Omental fat pad (tissue), 4 donors: ENCODE measurements around the gene IGFN1. TPM values are rescaled to one million over a fixed set of nuclear protein-coding genes. Genes with fewer than 3 reads are reported as not detected.
A peak's percentile ranks its signal among the peaks of the same experiment; 100 is the strongest.

Source experiments
- ATAC-seq: fragments of 150-250 bp; one replicate; pipeline ENCODE4 v1.9.1; 2016; ENCODE audit warnings: mild to moderate bottlenecking, moderate library complexity; ENCODE audit not compliant: low FRiP score
- DNase-seq: peaks from one replicate; pipeline ENCODE4 v3.0.0-alpha.2; 2019; ENCODE audit warnings: low spot score
- CTCF ChIP-seq, 3 donors: fragments of 450-650 bp; IDR thresholded peaks; one replicate each; pipeline ENCODE4 v1.5.1; 2016 to 2017; ENCODE audit warnings: antibody characterized with exemption in 3 of 3, mild to moderate bottlenecking in 3 of 3, moderate library complexity in 2 of 3
- total RNA-seq, 4 donors: library from RNA; depleted of rRNA; stranded (reverse); fragments of >200 nt; gene quantifications; one replicate each; pipeline ENCODE4 v1.1.0, GENCODE V29; 2016

Gene IGFN1
- total RNA-seq, 4 donors from 2014 or later, result 0.12 TPM; not detected in 3

DNA sequence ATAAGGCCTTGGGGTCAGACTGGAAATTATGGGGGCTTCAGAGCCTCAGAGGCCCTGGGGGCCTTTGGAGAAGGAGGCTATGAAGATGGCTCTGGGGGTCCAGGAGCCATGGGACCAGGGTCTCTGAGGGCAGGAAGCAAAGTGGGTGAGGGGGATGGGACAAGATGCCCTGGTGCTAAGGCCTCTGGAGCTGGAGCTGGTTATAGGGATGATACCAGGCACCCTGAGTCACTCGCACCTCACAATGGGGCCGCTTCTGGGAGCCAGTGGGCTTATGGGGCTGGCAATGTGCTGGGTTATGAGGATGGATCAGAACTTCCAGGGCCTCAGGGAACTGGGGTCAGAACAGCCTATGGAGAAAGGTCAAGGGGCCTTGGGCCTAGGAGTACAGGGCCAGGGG, 17.6 kb downstream of the IGFN1 start:
- TF ChIP-seq CTCF (IDR thresholded peaks at IDR 0.05), result no peak
- no peak for ATAC-seq
- DNase-seq, result no peak

GRCh38 chr1:201212056-201212455, 21.4 kb downstream of the IGFN1 start:
- no peak for TF ChIP-seq CTCF (IDR thresholded peaks at IDR 0.05)
- ATAC-seq (no peak), DNase-seq (no peak)

- DNase-seq, result no peak
- no peak for ATAC-seq
- TF ChIP-seq CTCF (IDR thresholded peaks at IDR 0.05), result no peak
These were observed 21.9 kb downstream of the IGFN1 start for GRCh38 chr1:201212461-201213055.

- no peak for ATAC-seq
- TF ChIP-seq CTCF (IDR thresholded peaks at IDR 0.05), result no peak
These were observed 22.6 kb downstream of the IGFN1 start for GRCh38 chr1:201213106-201213770.

DNA sequence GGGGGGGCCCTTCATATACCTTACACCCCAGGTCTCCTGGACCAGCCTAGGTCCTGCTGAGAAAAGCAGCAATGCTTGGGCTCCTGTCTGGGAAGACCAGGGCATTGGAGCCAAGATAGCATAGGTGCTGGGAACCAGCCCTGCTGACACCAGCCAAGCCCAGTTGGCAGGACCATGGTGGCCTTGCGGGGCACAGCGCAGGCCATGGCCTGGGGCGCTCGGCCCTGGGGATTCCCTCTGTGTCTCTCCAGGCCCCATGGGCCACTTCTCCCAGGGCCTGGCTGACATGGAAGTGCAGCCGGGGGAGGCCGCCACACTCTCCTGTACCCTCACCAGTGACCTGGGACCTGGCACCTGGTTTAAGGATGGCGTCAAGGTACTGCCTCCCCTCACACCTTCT, 23.3 kb downstream of the IGFN1 start:
- no peak for TF ChIP-seq CTCF (IDR thresholded peaks at IDR 0.05)
- ATAC-seq, result no peak
- DNase-seq, result peak; percentile 5

More at GRCh38 chr1:201213106-201213770, 22.6 kb downstream of the IGFN1 start:
- DNase-seq, result no peak

DNA sequence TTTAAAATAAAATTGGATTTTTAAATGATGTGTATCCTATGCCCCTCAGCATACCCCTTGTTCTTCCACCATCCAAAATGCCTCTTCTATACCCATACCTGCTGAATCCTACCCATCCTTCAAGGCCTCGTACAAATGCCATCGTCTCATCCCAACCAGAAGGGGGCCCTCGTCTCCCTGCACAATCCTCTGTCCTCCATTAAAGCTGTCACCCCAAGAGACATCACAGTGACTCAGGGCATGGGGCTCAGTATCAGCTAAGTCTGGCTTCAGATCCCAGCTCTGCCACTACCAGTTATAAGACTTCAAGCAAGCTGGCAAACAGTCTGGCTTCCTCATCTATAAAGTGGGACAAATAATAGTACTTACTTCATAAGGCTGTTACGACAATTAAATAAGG, 23.8 kb downstream of the IGFN1 start:
- TF ChIP-seq CTCF (IDR thresholded peaks at IDR 0.05), result no peak
- DNase-seq, result peak; percentile 5
- no peak for ATAC-seq

DNA sequence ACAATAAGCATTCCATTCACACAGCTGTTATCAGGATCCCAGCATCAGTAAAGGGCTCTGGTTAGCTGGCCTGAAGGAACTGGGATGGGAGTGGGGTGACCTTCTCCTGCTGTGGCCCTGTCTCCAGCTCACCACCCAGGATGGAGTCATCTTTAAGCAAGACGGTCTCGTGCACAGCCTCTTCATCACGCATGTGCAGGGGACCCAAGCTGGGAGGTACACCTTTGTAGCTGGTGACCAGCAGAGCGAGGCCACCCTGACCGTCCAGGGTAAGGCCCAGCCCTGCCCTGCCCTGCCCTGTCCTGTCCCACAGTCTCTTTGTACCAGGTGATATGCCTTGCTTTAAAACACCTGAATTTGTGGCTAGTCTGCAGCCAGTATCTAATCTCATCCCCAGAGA, 24.3 kb downstream of the IGFN1 start:
- no peak for TF ChIP-seq CTCF (IDR thresholded peaks at IDR 0.05)
- ATAC-seq, result no peak
- no peak for DNase-seq
